IMR-90 (cell line): Measurements from ENCODE around the gene TCF7L2. TPM values are rescaled to one million over a fixed set of nuclear protein-coding genes. Genes with fewer than 3 reads are reported as not detected.

Source experiments
- ATAC-seq: fragments of 200-7000 bp; cut with Tn5 transposase; 2 replicates; pipeline ENCODE4 v1.9.1; 2020; ENCODE audit warnings: low read depth, mild to moderate bottlenecking, moderate library complexity
- BruUV-seq: library from RNA; stranded (reverse); fragments of 400-500 nt; replicated peaks from 2 replicates; lab custom pipeline; 2021; lab: Mats Ljungman, UMichigan
- CTCF ChIA-PET: fragments of 300-600 bp; formaldehyde crosslinking; extraction: SDS; loops from one replicate; lab custom pipeline; 2021; ENCODE audit warnings: antibody characterized with exemption; lab: Yijun Ruan, JAX
- POLR2A ChIA-PET: fragments of 300-600 bp; sonication (Branson Sonifier 250); formaldehyde crosslinking; loops from one replicate; lab custom pipeline; 2022; ENCODE audit warnings: antibody characterized with exemption; ENCODE audit not compliant: unreplicated experiment; lab: Charles Lee
- DNase-seq: peaks from one replicate; pipeline ENCODE4 v3.0.0; 2013
- H2AFZ ChIP-seq: replicated peaks from 2 replicates; pipeline ENCODE3; 2013; ENCODE audit warnings: low read length, mild to moderate bottlenecking; ENCODE audit not compliant: poor library complexity
- H2AK5ac ChIP-seq: 2 replicates; pipeline ENCODE4 v1.6.1; 2013; ENCODE audit warnings: low read depth, low read length, inconsistent platforms
- H2AK9ac ChIP-seq: replicated peaks from 2 replicates; pipeline ENCODE3; 2013; ENCODE audit warnings: mild to moderate bottlenecking, low read depth, low read length, moderate library complexity; ENCODE audit not compliant: poor library complexity
- H2BK120ac ChIP-seq: 2 replicates; pipeline ENCODE4 v1.6.1; 2013; ENCODE audit warnings: low read depth, low read length, inconsistent platforms
- H2BK15ac ChIP-seq: 3 replicates; pipeline ENCODE4 v1.6.1; 2013; ENCODE audit warnings: low read depth, low read length, inconsistent platforms
- H2BK20ac ChIP-seq: 2 replicates; pipeline ENCODE4 v1.6.1; 2013; ENCODE audit warnings: low read depth, mild to moderate bottlenecking, inconsistent platforms, low read length, moderate library complexity
- H2BK5ac ChIP-seq: 2 replicates; pipeline ENCODE4 v1.6.1; 2013; ENCODE audit warnings: mild to moderate bottlenecking, low read depth, low read length, inconsistent platforms; ENCODE audit not compliant: poor library complexity, severe bottlenecking
- H3K14ac ChIP-seq: replicated peaks from 2 replicates; pipeline ENCODE4 v1.6.1; 2013; ENCODE audit warnings: low read depth, low read length, inconsistent platforms
- H3K18ac ChIP-seq: 2 replicates; pipeline ENCODE4 v1.6.1; 2013; ENCODE audit warnings: low read depth, low read length, control low read depth
- H3K23ac ChIP-seq: 2 replicates; pipeline ENCODE4 v1.6.1; 2013; ENCODE audit warnings: low read depth, low read length, inconsistent platforms
- H3K27ac ChIP-seq: 2 replicates; pipeline ENCODE4 v1.5.1; 2013; ENCODE audit warnings: mild to moderate bottlenecking, control low read depth, low read length; ENCODE audit not compliant: insufficient read depth
- H3K27me3 ChIP-seq: 2 replicates; pipeline ENCODE4 v1.6.1; 2013; ENCODE audit warnings: low read length; ENCODE audit not compliant: control insufficient read depth, insufficient read depth
- H3K36me3 ChIP-seq: 2 replicates; pipeline ENCODE4 v1.6.1; 2013; ENCODE audit warnings: low read length, mixed read lengths; ENCODE audit not compliant: control insufficient read depth, insufficient read depth
- H3K4ac ChIP-seq: 2 replicates; pipeline ENCODE4 v1.6.1; 2013; ENCODE audit warnings: low read depth, low read length, inconsistent platforms
- H3K4me1 ChIP-seq: 2 replicates; pipeline ENCODE4 v1.6.1; 2013; ENCODE audit warnings: low read length, mixed read lengths; ENCODE audit not compliant: control insufficient read depth, insufficient read depth
- H3K4me2 ChIP-seq: 2 replicates; pipeline ENCODE4 v1.6.1; 2013; ENCODE audit warnings: low read depth, mild to moderate bottlenecking, control low read depth, low read length, moderate library complexity
- H3K4me3 ChIP-seq: 2 replicates; pipeline ENCODE4 v1.5.1; 2013; ENCODE audit warnings: low read depth, mild to moderate bottlenecking, control low read depth, low read length, moderate library complexity; ENCODE audit not compliant: insufficient read depth
- H3K56ac ChIP-seq: 2 replicates; pipeline ENCODE4 v1.6.1; 2013; ENCODE audit warnings: low read length, inconsistent platforms; ENCODE audit not compliant: insufficient read depth; ENCODE audit errors: extremely low read depth
- H3K79me1 ChIP-seq, 2 experiments: 2 replicates each; pipeline ENCODE4 v1.6.1; 2013; ENCODE audit warnings: low read length in 2 of 2, inconsistent platforms in 1 of 2, low read depth in 1 of 2
- H3K9ac ChIP-seq: 2 replicates; pipeline ENCODE4 v1.6.1; 2013; ENCODE audit warnings: low read depth, low read length, control low read depth
- H3K9me1 ChIP-seq: 2 replicates; pipeline ENCODE4 v1.6.1; 2013; ENCODE audit warnings: low read length, inconsistent platforms; ENCODE audit not compliant: insufficient read depth
- H3K9me3 ChIP-seq: 2 replicates; pipeline ENCODE4 v1.6.1; 2013; ENCODE audit warnings: low read length; ENCODE audit not compliant: control insufficient read depth, insufficient read depth
- H4K20me1 ChIP-seq: 2 replicates; pipeline ENCODE4 v1.6.1; 2013; ENCODE audit warnings: low read length, inconsistent platforms; ENCODE audit not compliant: insufficient read depth
- H4K5ac ChIP-seq: 2 replicates; pipeline ENCODE4 v1.6.1; 2013; ENCODE audit warnings: mild to moderate bottlenecking, low read depth, low read length, control low read depth
- H4K8ac ChIP-seq, 2 experiments: 2 replicates each; pipeline ENCODE4 v1.6.1; 2013; ENCODE audit warnings: low read depth in 2 of 2, low read length in 2 of 2, control low read depth in 1 of 2, inconsistent platforms in 1 of 2
- H4K91ac ChIP-seq: 2 replicates; pipeline ENCODE4 v1.6.1; 2013; ENCODE audit warnings: low read depth, low read length, inconsistent platforms; ENCODE audit not compliant: insufficient read depth
- CEBPB ChIP-seq: IDR thresholded peaks from 2 replicates; pipeline ENCODE4 v1.6.1; 2012; ENCODE audit warnings: low read depth, low read length, improper control_type of control experiment
- CHD1 ChIP-seq: IDR thresholded peaks from 2 replicates; pipeline ENCODE4 v1.6.1; 2012; ENCODE audit warnings: low read depth, low read length, improper control_type of control experiment
- FOS ChIP-seq: fragments of 150-350 bp; IDR thresholded peaks from 2 replicates; pipeline ENCODE4 v1.6.1; 2016; ENCODE audit warnings: low read depth, low read length
- MAFK ChIP-seq: IDR thresholded peaks from 2 replicates; pipeline ENCODE4 v1.6.1; 2012; ENCODE audit warnings: low read depth, low read length, improper control_type of control experiment
- MAZ ChIP-seq: IDR thresholded peaks from 2 replicates; pipeline ENCODE4 v1.6.1; 2012; ENCODE audit warnings: low read depth, mild to moderate bottlenecking, low read length, improper control_type of control experiment, moderate library complexity, borderline replicate concordance
- NFE2L2 ChIP-seq: fragments of 150-350 bp; IDR thresholded peaks from 2 replicates; pipeline ENCODE4 v1.6.1; 2016; ENCODE audit warnings: low read depth, mild to moderate bottlenecking, low read length
- POLR2A ChIP-seq: IDR thresholded peaks from 2 replicates; pipeline ENCODE4 v1.6.1; 2012; ENCODE audit warnings: mild to moderate bottlenecking, low read depth, low read length
- RAD21 ChIP-seq: IDR thresholded peaks from 2 replicates; pipeline ENCODE4 v1.6.1; 2012; ENCODE audit warnings: low read length, improper control_type of control experiment
- RFX5 ChIP-seq: IDR thresholded peaks from 2 replicates; pipeline ENCODE4 v1.8.0; 2012; ENCODE audit warnings: low read depth, mild to moderate bottlenecking, low read length, moderate library complexity
- WGBS, 2 experiments: methylation state at CpG; one replicate each; pipeline versions ENCODE4 v1.1.5 to v1.1.7; 2013; ENCODE audit warnings: missing lambda C conversion rate in 2 of 2; ENCODE audit not compliant: insufficient read length in 1 of 2; ENCODE audit errors: extremely low coverage in 2 of 2; 5-methylcytosine and 5-hydroxymethylcytosine counted together
- dilution Hi-C: fragments of 300-500 bp; cut with HindIII; formaldehyde crosslinking; loops from one replicate; pipeline ENCODE4 v1.14.3; 2018; ENCODE audit warnings: low sequenced_read_pairs; ENCODE audit not compliant: unreplicated experiment
- in situ Hi-C: fragments of 300-500 bp; cut with MboI; formaldehyde crosslinking; loops from 3 replicates; pipeline ENCODE4 v1.14.3; 2019; ENCODE audit warnings: low sequenced_read_pairs, inconsistent platforms, mixed read lengths
- intact Hi-C: fragments of 100-400 bp; cut with micrococcal nuclease; formaldehyde crosslinking; loops from 2 replicates; pipeline ENCODE4 v1.10.0; 2022
- polyA plus RNA-seq, 3 experiments: library from polyadenylated mRNA; depleted of rRNA; stranded (reverse); fragments of >200 nt; gene quantifications; 2 replicates each; pipeline ENCODE4 v1.2.3, GENCODE V29; 2012; ENCODE audit warnings: low replicate concordance in 1 of 3
- total RNA-seq: library from RNA; depleted of rRNA; stranded (reverse); fragments of >200 nt; gene quantifications from 2 replicates; pipeline ENCODE4 v1.2.3, GENCODE V29; 2012

The TCF7L2 gene
- total and polyA plus RNA-seq, 2 of the 4 experiments (the other 2 are of a cell fraction) = 1.3 to 12.2 TPM

- Histone ChIP-seq H3K27me3 (no peaks in the 10 kb centered on the region), H4K91ac (no peak overlapping the region), H2AK5ac (0 out of 2 replicates have a peak overlapping the region, but pooled peaks have one; percentile 5), H3K4me1 (peaks cover 9% of the 10 kb centered on the region), H3K4ac (peak overlapping the region; percentile 57), H4K5ac (no peak overlapping the region), H3K23ac (peak overlapping the region; percentile 42; the same call in 1 of the 2 replicates), H3K56ac (0 out of 2 replicates have a peak overlapping the region, but pooled peaks have one; percentile 26), H2BK5ac (no peak overlapping the region), H3K18ac (0 out of 2 replicates have a peak overlapping the region, but pooled peaks have one; percentile 24), H2BK20ac (peak overlapping the region; percentile 73), H3K9ac (no peak overlapping the region), H3K36me3 (no peaks in the 10 kb centered on the region), H2BK15ac (peak overlapping the region; percentile 58; the same call in 1 of the 3 replicates), H3K9me1 (peaks cover 6% of the 10 kb centered on the region), H3K9me3 (no peaks in the 10 kb centered on the region), H3K4me3 (no peak overlapping the region), H2AFZ (peak overlapping the region; percentile 46), H2AK9ac (no peak overlapping the region), H4K20me1 (no peaks in the 10 kb centered on the region), H3K4me2 (peak overlapping the region; percentile 58; the same call in 1 of the 2 replicates), H3K27ac (no peak overlapping the region; the same call in 1 of the 2 replicates), H3K14ac (peak overlapping the region; percentile 35), H3K79me1 (no peaks in the 10 kb centered on the region), H2BK120ac (peak overlapping the region; percentile 64), H4K8ac (peak overlapping the region in 1 of 2 experiments; percentile 65; a peak in 1 of 4 replicates)
- dilution Hi-C loops (no loop called here), intact Hi-C loops (no loop called here), in situ Hi-C loops (no loop called here)
- TF ChIP-seq FOS (peak; percentile 53; the same call in 1 of the 2 replicates), POLR2A (no peak), RAD21 (peak; percentile 20; the same call in 1 of the 2 replicates), NFE2L2 (no peak), RFX5 (no peak), CHD1 (no peak), CEBPB (peak; percentile 54; the same call in 1 of the 2 replicates), MAFK (0 out of 2 replicates have a peak, but pooled peaks have one; percentile 11), MAZ (no peak)
- ChIA-PET POLR2A (interaction anchor here (0.6 kb wide), 1 partner anchor 11 kb away, joined by 16 read pairs; no protein-coding TSS in a partner anchor), CTCF (interaction anchor here (0.6 kb wide), 1 partner anchor 9 kb away, joined by 5 read pairs; no protein-coding TSS in a partner anchor)
- peak; percentile 87 for DNase-seq
- BruUV-seq = no TSS peak
- WGBS, 2 experiments = 0% methylated on average over 3 of the region's 7 CpGs; no CpG with 5 or more reads in 1 of the 2 experiments
- peak; percentile 92 for ATAC-seq
Observed at GRCh38 chr10:112919721-112920120, 30.3 kb upstream of the TCF7L2 start.
